Activated naive CD8-positive, alpha-beta T cell treated with anti-CD3 and anti-CD28 coated beads, Interleukin-2, amount 50 U/mL, for 16 hours (primary cell): ENCODE measurements around the gene TENM4.
"Not testable (repeated sequence)": the region's sequence is repeated elsewhere in the genome, so short reads cannot be mapped to it uniquely, and the experiment has no call there.

Source experiments
- DNase-seq: peaks from one replicate; pipeline ENCODE4 v3.0.0-alpha.2; 2020; ENCODE audit warnings: low read depth, low spot score

The TENM4 gene

GRCh38 chr11:78910322-78910721 is 530.5 kb downstream of the TENM4 start:
- DNase-seq: no peak

DNA sequence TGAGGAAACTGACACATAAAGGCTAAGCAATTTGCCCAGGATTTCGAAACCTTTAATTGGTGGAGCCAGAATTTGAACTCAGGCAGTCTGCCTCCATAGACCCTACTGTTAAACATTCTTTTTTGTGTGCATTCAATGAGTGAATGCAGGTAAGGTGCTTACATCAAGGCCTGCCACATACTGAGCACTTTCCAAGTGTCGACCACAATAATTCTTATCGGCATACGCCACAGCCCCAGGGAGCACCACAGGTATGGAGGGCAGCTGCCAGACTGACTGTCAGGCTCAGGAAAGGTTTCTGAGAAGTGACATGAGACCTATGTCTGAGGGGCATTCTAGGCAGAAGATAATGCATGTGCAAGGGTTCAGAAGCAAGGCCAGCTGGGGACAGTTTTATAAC is 531.4 kb downstream of the TENM4 start:
- no peak for DNase-seq

GRCh38 chr11:78907636-78908035 is 533.2 kb downstream of the TENM4 start:
- no peak for DNase-seq

- DNase-seq: no peak
These were observed 534.3 kb downstream of the TENM4 start for GRCh38 chr11:78906566-78906965.

GRCh38 chr11:78905756-78906155 is 535.1 kb downstream of the TENM4 start:
- no peak for DNase-seq

DNA sequence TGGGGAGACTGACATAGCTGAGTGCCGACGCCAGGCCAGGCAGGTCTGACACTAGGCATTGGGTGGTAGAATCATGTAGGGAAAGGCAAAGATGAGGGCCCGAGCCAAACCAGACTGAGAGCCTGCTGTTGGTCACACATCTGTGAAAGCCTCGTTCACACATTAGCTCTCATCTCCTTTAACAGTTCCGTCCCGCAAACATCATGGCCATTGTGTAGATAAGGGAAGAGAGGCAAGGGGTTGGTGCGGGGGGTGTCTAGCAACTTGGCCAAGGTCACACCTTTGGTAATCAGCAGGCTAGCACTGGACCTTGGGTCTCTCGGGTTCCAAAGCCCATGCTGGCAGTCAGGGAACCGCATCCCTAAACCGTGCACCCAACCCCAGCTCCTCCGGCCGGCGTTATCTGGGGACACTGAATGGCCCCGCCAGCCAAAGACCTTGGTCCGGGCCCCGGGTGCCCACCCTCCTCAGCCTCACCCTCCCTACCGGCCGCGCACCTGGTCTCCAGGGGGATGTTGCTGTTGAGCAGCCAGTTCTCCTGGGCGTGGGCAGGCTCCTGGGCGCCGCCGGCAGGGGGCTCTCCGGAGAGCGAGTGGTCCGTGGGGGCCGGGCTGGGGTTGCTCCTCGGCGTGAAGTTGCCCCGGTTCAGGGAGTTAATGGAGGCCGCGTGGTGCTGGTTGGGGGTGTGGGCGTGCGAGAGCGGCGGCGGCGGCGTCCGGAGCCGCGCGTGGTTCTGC is 537.9 kb downstream of the TENM4 start:
- no peak for DNase-seq

DNA sequence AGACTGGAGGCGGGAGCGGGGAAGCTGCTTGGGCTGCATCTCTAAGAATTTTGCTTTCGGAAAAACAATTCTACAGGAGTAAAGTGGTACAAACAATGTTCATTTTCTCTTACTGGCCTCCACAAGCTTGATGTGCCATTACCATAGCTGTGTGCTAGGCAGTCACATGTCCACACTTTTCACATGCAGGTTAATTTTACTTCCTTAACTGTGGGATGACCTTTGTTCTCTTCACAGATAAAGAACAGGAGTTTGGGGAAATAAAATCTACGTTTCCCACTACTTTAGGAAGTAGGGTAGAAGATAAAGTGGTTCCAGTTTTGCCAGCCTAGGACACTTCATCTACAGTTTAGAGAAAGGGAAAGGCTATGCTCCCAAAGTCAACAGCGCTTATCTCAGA is 539.0 kb downstream of the TENM4 start:
- no peak for DNase-seq

DNA sequence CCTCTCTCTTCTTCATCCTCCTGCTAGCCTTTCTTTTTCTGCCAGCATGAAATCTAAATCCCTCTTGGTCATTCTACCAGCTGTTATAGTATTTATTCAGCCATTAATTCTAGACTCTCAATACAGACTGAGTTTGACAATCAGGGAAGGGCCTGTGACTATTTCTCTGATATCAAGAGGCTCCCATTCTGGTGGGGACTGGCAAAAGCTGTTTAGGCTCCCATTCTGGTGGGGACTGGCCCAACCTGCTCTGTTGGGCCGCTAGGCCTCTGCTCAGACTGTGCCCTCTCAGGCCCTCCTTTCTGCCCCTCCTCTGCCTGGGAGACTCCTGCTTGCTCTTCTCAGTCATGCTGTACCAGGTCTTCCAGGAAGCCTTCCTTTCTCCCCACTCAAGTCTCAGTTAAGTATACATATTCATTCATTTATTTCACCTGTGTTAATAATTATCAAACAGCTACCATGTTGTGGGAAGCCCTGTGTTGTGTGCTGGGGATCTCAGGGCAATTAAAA is 542.5 kb downstream of the TENM4 start:
- no peak for DNase-seq

DNA sequence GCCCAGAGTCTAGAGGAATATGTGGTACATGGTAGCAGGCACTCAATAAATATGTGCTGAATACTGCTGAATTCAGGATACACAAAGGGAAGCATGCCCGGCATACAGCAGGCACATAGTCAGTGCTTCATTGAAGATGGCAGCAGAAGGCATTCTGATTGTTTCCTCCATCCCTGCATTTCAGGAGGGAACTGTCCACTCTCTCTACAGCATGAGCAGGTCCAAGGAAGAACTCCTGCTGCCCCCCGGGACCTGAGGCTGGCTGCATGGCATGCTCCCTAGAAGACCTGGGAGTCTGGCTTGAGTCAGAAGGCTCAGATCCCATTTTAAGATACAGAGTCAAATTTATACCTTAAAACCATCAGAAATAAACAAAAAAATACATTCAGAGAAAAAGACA is 546.8 kb downstream of the TENM4 start:
- DNase-seq: no peak

GRCh38 chr11:78889698-78890097 is 551.1 kb downstream of the TENM4 start:
- no peak for DNase-seq

- no peak for DNase-seq
These were observed 554.2 kb downstream of the TENM4 start for GRCh38 chr11:78886616-78887015.

DNA sequence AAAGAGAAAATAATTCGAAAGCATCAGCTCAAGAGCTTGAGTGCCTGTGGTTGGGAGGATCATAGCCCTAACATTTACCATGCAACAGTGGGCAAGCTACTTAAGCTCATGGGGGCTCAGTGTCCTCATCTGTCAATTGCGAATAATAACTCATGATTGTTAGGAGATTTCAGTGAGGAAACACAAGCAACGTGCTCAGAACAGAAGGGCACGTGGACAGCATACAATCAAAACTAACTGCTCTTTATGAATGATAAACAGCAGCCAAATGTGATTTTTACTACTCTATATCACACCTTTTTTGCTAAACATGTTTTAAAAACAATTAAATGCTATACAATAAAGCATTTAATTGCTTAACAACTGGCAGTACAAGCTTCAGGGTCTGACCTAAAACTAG is 556.1 kb downstream of the TENM4 start:
- DNase-seq: no peak

DNA sequence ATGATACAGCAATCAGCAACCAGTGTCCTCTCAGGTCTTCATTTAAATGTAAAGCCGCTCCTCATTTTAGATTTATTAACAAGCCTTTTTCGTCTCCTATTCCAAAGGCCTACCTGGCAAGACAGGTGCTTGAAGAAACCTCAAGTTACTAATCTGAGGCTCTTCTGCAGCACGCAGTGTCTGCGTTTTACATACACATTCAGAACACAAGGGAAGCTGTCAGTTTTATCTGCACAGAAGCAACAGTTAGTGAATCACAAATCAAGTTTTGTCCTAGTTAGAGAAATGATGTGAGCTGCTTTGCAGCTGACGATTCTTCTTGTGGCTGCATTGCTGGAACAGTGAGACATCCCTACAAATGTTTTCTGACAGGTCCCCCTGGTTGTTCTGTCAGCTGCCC is 557.3 kb downstream of the TENM4 start:
- no peak for DNase-seq

- DNase-seq: not testable (repeated sequence)
These were observed 561.5 kb downstream of the TENM4 start for GRCh38 chr11:78879094-78879980.

- DNase-seq: no peak
These were observed 562.2 kb downstream of the TENM4 start for GRCh38 chr11:78878631-78879030.

GRCh38 chr11:78876676-78877075 is 564.2 kb downstream of the TENM4 start:
- DNase-seq: no peak

DNA sequence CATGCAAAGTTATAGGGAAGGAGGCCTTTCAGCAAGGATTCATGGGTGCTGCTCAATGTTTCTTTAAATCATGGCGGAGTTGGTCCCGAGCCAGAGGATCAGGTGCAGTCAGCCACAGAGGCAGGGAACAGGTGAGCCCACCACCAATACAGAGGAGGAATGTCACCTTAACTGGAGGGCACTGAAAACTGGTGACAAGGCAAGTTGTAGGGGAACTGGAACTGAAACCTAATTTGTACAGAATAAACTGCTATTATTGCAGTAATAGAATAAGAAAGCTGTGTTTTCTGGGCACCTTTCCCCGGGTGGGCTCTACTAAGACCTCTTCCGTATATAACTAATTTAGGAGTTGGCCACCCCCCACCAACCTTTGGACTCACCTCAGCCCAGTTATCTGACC is 570.2 kb downstream of the TENM4 start:
- no peak for DNase-seq

GRCh38 chr11:78869293-78869692 is 571.5 kb downstream of the TENM4 start:
- no peak for DNase-seq

GRCh38 chr11:78868563-78868962 is 572.3 kb downstream of the TENM4 start:
- DNase-seq: no peak

GRCh38 chr11:78860720-78861422 is 580.0 kb downstream of the TENM4 start:
- no peak for DNase-seq

- no peak for DNase-seq
These were observed 583.1 kb downstream of the TENM4 start for GRCh38 chr11:78857688-78858087.

GRCh38 chr11:78856211-78856610 is 584.6 kb downstream of the TENM4 start:
- DNase-seq: no peak
